A673 (cell line): Measurements from ENCODE around the gene STX18. TPM values are rescaled to one million over a fixed set of nuclear protein-coding genes. Genes with fewer than 3 reads are reported as not detected.

Source experiments
- BruUV-seq: library from RNA; stranded (reverse); fragments of 400-500 nt; replicated peaks from 2 replicates; lab custom pipeline; 2021; lab: Mats Ljungman, UMichigan
- CTCF ChIA-PET: fragments of 300-600 bp; sonication (Branson Sonifier 250); formaldehyde crosslinking; loops from one replicate; lab custom pipeline; 2022; ENCODE audit warnings: antibody characterized with exemption; lab: Charles Lee
- POLR2A ChIA-PET: fragments of 300-600 bp; sonication (Branson Sonifier 250); formaldehyde crosslinking; loops from one replicate; lab custom pipeline; 2022; ENCODE audit warnings: antibody characterized with exemption; ENCODE audit not compliant: low non-redundant PET; lab: Charles Lee
- DNase-seq: peaks from one replicate; pipeline ENCODE4 v3.0.0-alpha.2; 2015; ENCODE audit warnings: low spot score
- H3K27ac ChIP-seq: fragments of 200-600 bp; sonication (generic); 2 replicates; pipeline ENCODE4 v1.5.1; 2016; ENCODE audit warnings: mixed run types, low read depth, mild to moderate bottlenecking, mixed read lengths, antibody characterized with exemption, low read length; ENCODE audit not compliant: poor library complexity, severe bottlenecking
- H3K27me3 ChIP-seq: fragments of 200-600 bp; sonication (generic); replicated peaks from 2 replicates; pipeline ENCODE4 v1.6.1; 2017; ENCODE audit warnings: mixed run types, low read depth, mild to moderate bottlenecking, mixed read lengths, antibody characterized with exemption, low read length; ENCODE audit not compliant: insufficient read depth, poor library complexity
- H3K36me3 ChIP-seq: fragments of 200-600 bp; sonication (generic); 2 replicates; pipeline ENCODE4 v1.6.1; 2016; ENCODE audit warnings: mixed run types, mild to moderate bottlenecking, mixed read lengths, antibody characterized with exemption, low read length; ENCODE audit not compliant: insufficient read depth, poor library complexity, severe bottlenecking
- H3K4me1 ChIP-seq: fragments of 200-600 bp; sonication (generic); 2 replicates; pipeline ENCODE4 v1.6.1; 2017; ENCODE audit warnings: mixed run types, mild to moderate bottlenecking, mixed read lengths, antibody characterized with exemption, low read length; ENCODE audit not compliant: insufficient read depth, poor library complexity, severe bottlenecking
- H3K4me3 ChIP-seq: fragments of 200-600 bp; sonication (generic); 2 replicates; pipeline ENCODE4 v1.5.1; 2016; ENCODE audit warnings: low read depth, mixed run types, mild to moderate bottlenecking, mixed read lengths, low read length; ENCODE audit not compliant: poor library complexity, severe bottlenecking
- H3K9me3 ChIP-seq: fragments of 200-600 bp; sonication (generic); 2 replicates; pipeline ENCODE4 v1.6.1; 2016; ENCODE audit warnings: mixed run types, low read depth, mild to moderate bottlenecking, mixed read lengths, antibody characterized with exemption, low read length; ENCODE audit not compliant: poor library complexity, severe bottlenecking
- EZH2 ChIP-seq: fragments of 200-600 bp; sonication (generic); IDR thresholded peaks from 2 replicates; pipeline ENCODE4 v1.6.1; 2017; ENCODE audit warnings: borderline replicate concordance, low read depth, mild to moderate bottlenecking, mixed read lengths, antibody characterized with exemption, low read length; ENCODE audit not compliant: poor library complexity, severe bottlenecking
- intact Hi-C: fragments of 100-400 bp; cut with micrococcal nuclease; formaldehyde crosslinking; loops from one replicate; pipeline ENCODE4 v1.10.0; 2022; ENCODE audit not compliant: unreplicated experiment
- total RNA-seq: library from RNA; stranded (reverse); gene quantifications from 2 replicates; pipeline ENCODE4 v1.2.3, GENCODE V29; 2021
- TF ChIP-seq, protein P1 (sequence below): fragments of 300-800, 200-600 bp; sonication (generic); conservative IDR thresholded peaks from 2 replicates; pipeline ENCODE4 v1.5.1; 2017; ENCODE audit warnings: low read depth, mild to moderate bottlenecking, antibody characterized with exemption, low read length, moderate library complexity, mixed read lengths

Gene STX18
- total RNA-seq, 1 experiment from 2014 or later: 34.3 TPM

DNA sequence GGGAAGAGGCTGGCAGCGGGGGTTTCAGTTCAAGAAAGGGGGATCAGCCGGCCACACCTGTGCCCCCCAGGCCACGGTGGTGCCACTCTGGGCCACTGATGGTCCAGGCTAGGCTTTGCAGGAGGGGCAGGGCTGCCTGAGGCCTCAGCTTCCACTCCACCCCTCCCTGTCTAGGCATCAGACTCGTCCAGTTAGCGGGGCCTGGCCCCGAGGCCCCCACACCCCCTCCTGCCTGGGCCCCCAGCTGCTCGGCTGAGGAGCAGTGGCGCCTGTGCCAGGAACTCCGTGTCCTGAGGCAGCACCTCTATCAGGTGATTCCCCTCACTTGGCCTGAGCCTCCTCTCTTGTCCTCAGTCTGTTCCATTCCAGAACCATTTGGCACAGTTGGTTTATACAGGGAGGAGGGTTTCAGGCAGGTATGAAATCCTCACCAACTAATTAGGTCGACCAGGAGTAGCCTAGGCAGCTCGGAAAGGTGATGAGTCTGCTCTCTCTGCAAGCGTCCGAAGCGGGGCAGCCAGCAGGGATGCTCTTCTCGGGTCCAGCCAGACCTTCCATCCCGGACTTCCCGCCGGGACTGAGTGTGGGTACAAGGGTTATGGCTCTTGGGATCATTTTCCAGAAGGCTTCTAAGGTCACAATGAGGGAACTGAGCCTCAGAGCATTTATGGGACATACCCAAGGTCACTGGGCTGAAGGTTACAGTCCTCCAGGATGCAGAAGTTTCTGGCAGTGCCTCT lies 152.8 kb downstream of the STX18 start:
- Histone ChIP-seq H3K4me3 (no peak overlapping the region), H3K9me3 (no peaks in the 10 kb centered on the region), H3K36me3 (no peaks in the 10 kb centered on the region), H3K27ac (no peak overlapping the region), H3K4me1 (peaks cover 16% of the 10 kb centered on the region), H3K27me3 (peaks cover 54% of the 10 kb centered on the region)
- intact Hi-C loops: loop anchor here (5.0 kb wide), 1 partner anchor 43 kb away; no protein-coding TSS in a partner anchor
- no TSS peak for BruUV-seq
- POLR2A ChIA-PET: no interaction called here
- CTCF ChIA-PET: no interaction called here
- TF ChIP-seq, protein P1, sequence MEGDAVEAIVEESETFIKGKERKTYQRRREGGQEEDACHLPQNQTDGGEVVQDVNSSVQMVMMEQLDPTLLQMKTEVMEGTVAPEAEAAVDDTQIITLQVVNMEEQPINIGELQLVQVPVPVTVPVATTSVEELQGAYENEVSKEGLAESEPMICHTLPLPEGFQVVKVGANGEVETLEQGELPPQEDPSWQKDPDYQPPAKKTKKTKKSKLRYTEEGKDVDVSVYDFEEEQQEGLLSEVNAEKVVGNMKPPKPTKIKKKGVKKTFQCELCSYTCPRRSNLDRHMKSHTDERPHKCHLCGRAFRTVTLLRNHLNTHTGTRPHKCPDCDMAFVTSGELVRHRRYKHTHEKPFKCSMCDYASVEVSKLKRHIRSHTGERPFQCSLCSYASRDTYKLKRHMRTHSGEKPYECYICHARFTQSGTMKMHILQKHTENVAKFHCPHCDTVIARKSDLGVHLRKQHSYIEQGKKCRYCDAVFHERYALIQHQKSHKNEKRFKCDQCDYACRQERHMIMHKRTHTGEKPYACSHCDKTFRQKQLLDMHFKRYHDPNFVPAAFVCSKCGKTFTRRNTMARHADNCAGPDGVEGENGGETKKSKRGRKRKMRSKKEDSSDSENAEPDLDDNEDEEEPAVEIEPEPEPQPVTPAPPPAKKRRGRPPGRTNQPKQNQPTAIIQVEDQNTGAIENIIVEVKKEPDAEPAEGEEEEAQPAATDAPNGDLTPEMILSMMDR: no peak
- TF ChIP-seq EZH2: no peak
- no peak for DNase-seq

DNA sequence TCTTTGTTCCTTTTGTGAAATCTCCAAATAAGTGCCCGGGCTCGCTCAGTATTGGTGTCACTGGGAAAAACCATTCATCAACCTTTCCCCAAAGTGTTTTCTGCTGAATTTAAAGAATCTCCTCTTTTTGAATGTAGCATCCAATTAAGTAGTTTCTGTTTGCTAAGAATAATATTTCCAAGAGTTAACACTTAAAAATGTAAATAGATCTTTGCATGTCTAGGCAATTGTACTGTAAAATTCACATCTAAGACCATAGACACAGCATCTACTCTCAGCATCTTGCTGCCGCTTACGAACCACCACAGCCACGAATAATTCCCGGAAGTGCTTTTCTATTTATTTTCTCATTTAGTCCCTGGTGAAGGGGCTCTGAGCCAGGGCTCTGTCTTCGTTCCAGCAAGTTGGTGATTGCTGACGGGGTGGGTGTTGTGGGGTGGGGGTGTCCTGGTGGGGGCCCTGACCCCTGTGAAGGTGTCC lies 153.5 kb downstream of the STX18 start:
- DNase-seq: no peak
- BruUV-seq: no TSS peak
- H3K27ac ChIP-seq: no peak overlapping the region
- intact Hi-C loops: loop anchor here (5.0 kb wide), 1 partner anchor 44 kb away; no protein-coding TSS in a partner anchor
- H3K4me1 ChIP-seq: peaks cover 16% of the 10 kb centered on the region
- H3K9me3 ChIP-seq: no peaks in the 10 kb centered on the region
- ChIA-PET POLR2A (no interaction called here), CTCF (no interaction called here)
- H3K36me3 ChIP-seq: no peaks in the 10 kb centered on the region
- H3K4me3 ChIP-seq: peak overlapping the region; percentile 55
- H3K27me3 ChIP-seq: peaks cover 56% of the 10 kb centered on the region
- TF ChIP-seq EZH2: no peak
- TF ChIP-seq, protein P1: no peak

DNA sequence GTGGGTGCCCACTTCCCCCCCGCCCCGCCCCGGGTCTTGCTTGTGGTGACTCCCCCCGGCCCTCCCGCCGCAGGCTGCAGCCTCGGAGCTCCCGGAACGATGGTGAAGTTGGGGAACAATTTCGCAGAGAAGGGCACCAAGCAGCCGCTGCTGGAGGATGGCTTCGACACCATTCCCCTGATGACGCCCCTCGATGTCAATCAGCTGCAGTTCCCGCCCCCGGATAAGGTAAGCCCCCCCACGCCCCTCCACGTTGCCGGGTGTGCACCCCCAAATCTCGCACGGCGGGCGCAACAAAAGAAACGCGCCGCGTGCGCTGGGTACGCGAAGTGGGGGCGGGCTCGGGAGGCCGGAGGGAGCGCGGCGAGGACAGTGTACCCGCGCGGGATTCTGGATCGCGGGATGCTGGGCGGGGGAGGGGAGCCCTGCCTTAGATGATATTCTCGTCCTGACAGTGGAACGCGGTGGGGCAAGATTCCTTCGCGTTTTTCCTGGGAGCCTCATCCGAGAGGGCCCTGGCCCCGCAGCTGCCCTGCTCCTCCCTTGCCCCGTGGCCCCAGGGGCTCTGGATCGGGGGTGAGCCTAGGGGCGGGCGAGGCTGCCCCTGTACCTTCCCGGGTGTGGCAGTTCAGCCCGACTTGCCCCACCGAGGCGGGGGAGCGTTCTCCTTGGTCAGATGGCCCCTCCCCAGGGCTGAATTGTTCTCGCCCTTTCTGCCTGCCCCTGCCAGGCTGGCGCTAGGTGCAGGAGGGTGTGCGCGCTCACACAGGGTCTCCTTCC lies 154.1 kb downstream of the STX18 start:
- Histone ChIP-seq H3K9me3 (no peaks in the 10 kb centered on the region), H3K4me1 (peaks cover 16% of the 10 kb centered on the region), H3K27ac (no peak overlapping the region), H3K27me3 (peaks cover 60% of the 10 kb centered on the region), H3K36me3 (no peaks in the 10 kb centered on the region), H3K4me3 (peak overlapping the region; percentile 55)
- DNase-seq: no peak
- TF ChIP-seq, protein P1: no peak
- TF ChIP-seq EZH2: peak; percentile 52
- no TSS peak for BruUV-seq
- CTCF ChIA-PET: interaction anchor here (0.6 kb wide), 1 partner anchor 139 kb away, joined by 4 read pairs; the partner anchor contains the start of gene TMEM128
- intact Hi-C loops: loop anchor here (5.0 kb wide), 1 partner anchor 45 kb away; no protein-coding TSS in a partner anchor
- POLR2A ChIA-PET: no interaction called here
